Measurements from ENCODE around the gene KCNH2. TPM values are rescaled to one million over a fixed set of nuclear protein-coding genes. Genes with fewer than 3 reads are reported as not detected.

Gene KCNH2
- total and polyA plus RNA-seq, 2 of the 13 experiments (the other 11 are each of a cell fraction or from before 2014, with no cell fraction given): 0.09 to 0.11 TPM

- Histone ChIP-seq H3K4me1 (ENCODE audit: insufficient read depth, low read length) (peaks cover 91% of the 10 kb centered on the region), H3K9ac (ENCODE audit: insufficient read depth, low read depth, low read length) (0 out of 2 replicates have a peak overlapping the region, but pooled peaks have one; percentile 2), H3K9me3 (ENCODE audit: low read length) (no peaks in the 10 kb centered on the region), H3K4me2 (ENCODE audit: low read depth, low read length) (peak overlapping the region; percentile 98; the same call in 1 of the 2 replicates), H3K79me2 (ENCODE audit: insufficient read depth, low read length) (no peaks in the 10 kb centered on the region), H4K20me1 (ENCODE audit: insufficient read depth, low read length) (no peaks in the 10 kb centered on the region), H2AFZ (ENCODE audit: low read length) (no peak overlapping the region), H3K27ac (ENCODE audit: extremely low read length, insufficient read depth, low read length) (no peak overlapping the region), H3K4me3 (replicated peaks in 1 of 3; ENCODE audit: insufficient read depth in 1 of 3, low read depth in 2 of 3, low read length in 3 of 3) (peak overlapping the region in 2 of 3 experiments; percentile 6 to 48; a peak in 2 of 6 replicates), H3K27me3 (ENCODE audit: control insufficient read depth in 1 of 2, insufficient read depth in 2 of 2, low read length in 2 of 2) (peaks cover 0 to 2% of the 10 kb centered on the region in 2 experiments; a peak in 2 of 5 replicates), H3K36me3 (replicated peaks in 1 of 2; ENCODE audit: control insufficient read depth in 1 of 2, insufficient read depth in 2 of 2, low read length in 2 of 2) (no peaks in the 10 kb centered on the region)
- WGBS (ENCODE audit: low lambda C conversion rate): 60% methylated on average over 16 of the region's 23 CpGs
- ChIA-PET CTCF (ENCODE audit: low intra/inter-chr PET ratio, low total read pairs) (no interaction called here), POLR2A (interaction anchor here (4.2 kb wide), 1 partner anchor 56 kb away, joined by 29 read pairs; no protein-coding TSS in a partner anchor)
- intact Hi-C loops (cut with micrococcal nuclease; ENCODE audit: unreplicated experiment) (no loop called here), in situ Hi-C loops (cut with HindIII; ENCODE audit: extremely low pct_ligation_motif_present, low pct_unique_long_range_greater_than_20kb) (no loop called here)
- DNase-seq (ENCODE audit: low spot score) (no peak), ATAC-seq (peak; percentile 5; the same call in 1 of the 3 replicates), FAIRE-seq (no peak)
- BruUV-seq (replicated peaks): no TSS peak
- TF ChIP-seq RFX3 (CRISPR knock-in tag; IDR thresholded peaks at IDR 0.05) (no peak), ARID3A (IDR thresholded peaks at IDR 0.05; ENCODE audit: low read depth, low read length) (no peak), EHMT2 (IDR thresholded peaks at IDR 0.05; ENCODE audit: borderline replicate concordance, low read depth, low read length) (no peak), SSRP1 (CRISPR knock-in tag; IDR thresholded peaks at IDR 0.05) (no peak), MEF2D (CRISPR knock-in tag; IDR thresholded peaks at IDR 0.05) (no peak), FOXK1 (CRISPR knock-in tag; IDR thresholded peaks at IDR 0.05; ENCODE audit: borderline replicate concordance, low read depth) (no peak), HDAC1 (CRISPR knock-in tag; IDR thresholded peaks at IDR 0.05) (no peak), HMGXB4 (CRISPR knock-in tag; IDR thresholded peaks at IDR 0.05; ENCODE audit: borderline replicate concordance in 1 of 2, low read depth in 1 of 2) (0 out of 4 replicates have a peak, but pooled peaks of 1 of the 2 experiments have one; percentile 42), ZNF784 (CRISPR knock-in tag; IDR thresholded peaks at IDR 0.05; ENCODE audit: borderline replicate concordance) (no peak), ZNF451 (CRISPR knock-in tag; IDR thresholded peaks at IDR 0.05) (no peak), ZNF672 (CRISPR knock-in tag; IDR thresholded peaks at IDR 0.05) (no peak), ZBTB38 (CRISPR knock-in tag; IDR thresholded peaks at IDR 0.05) (0 out of 2 replicates have a peak, but pooled peaks have one; percentile 46), RBAK (CRISPR knock-in tag; IDR thresholded peaks at IDR 0.05) (0 out of 2 replicates have a peak, but pooled peaks have one; percentile 22), KLF12 (CRISPR knock-in tag; IDR thresholded peaks at IDR 0.05; ENCODE audit: borderline replicate concordance) (no peak), CBX5 (CRISPR knock-in tag; IDR thresholded peaks at IDR 0.05; ENCODE audit: borderline replicate concordance) (no peak), SUZ12 (IDR thresholded peaks at IDR 0.05; ENCODE audit: low read depth, low read length) (no peak), ZZZ3 (CRISPR knock-in tag; IDR thresholded peaks at IDR 0.05; ENCODE audit: borderline replicate concordance) (no peak), ZNF496 (CRISPR knock-in tag; IDR thresholded peaks at IDR 0.05; ENCODE audit: insufficient replicate concordance) (no peak), JUNB (CRISPR knock-in tag; IDR thresholded peaks at IDR 0.05; ENCODE audit: borderline replicate concordance) (no peak), RBM39 (IDR thresholded peaks at IDR 0.05; ENCODE audit: low read depth, low read length, poor library complexity, severe bottlenecking) (no peak), MAFG (CRISPR knock-in tag; IDR thresholded peaks at IDR 0.05) (no peak)
Observed at GRCh38 chr7:151006590-151007300, 28.6 kb upstream of the KCNH2 start.

All from HepG2 (cell line).